H9 (cell line): ENCODE data around the gene RAB9A. TPM values are rescaled to one million over a fixed set of nuclear protein-coding genes. Genes with fewer than 3 reads are reported as not detected.
A peak's percentile ranks its signal among the peaks of the same experiment; 100 is the strongest.

Experiments used
- DNase-seq: peaks from one replicate; pipeline ENCODE4 v3.0.0-alpha.2; 2017
- H2AFZ ChIP-seq: one replicate; pipeline ENCODE4 v1.6.1; 2013; ENCODE audit warnings: mild to moderate bottlenecking, low read length, control low read depth, moderate library complexity
- H2AK5ac ChIP-seq: 2 replicates; pipeline ENCODE4 v1.6.1; 2013; ENCODE audit warnings: low read length, control low read depth, mixed read lengths; ENCODE audit not compliant: insufficient read length
- H2BK120ac ChIP-seq: one replicate; pipeline ENCODE4 v1.6.1; 2013; ENCODE audit warnings: low read depth, mild to moderate bottlenecking, low read length, control low read depth, inconsistent platforms; ENCODE audit not compliant: poor library complexity, severe bottlenecking
- H2BK12ac ChIP-seq: 2 replicates; pipeline ENCODE4 v1.6.1; 2013; ENCODE audit warnings: low read length, control low read depth, mixed read lengths, low read depth; ENCODE audit not compliant: insufficient read length
- H2BK15ac ChIP-seq: 2 replicates; pipeline ENCODE4 v1.6.1; 2013; ENCODE audit warnings: low read depth, low read length, control low read depth
- H2BK20ac ChIP-seq: one replicate; pipeline ENCODE4 v1.6.1; 2013; ENCODE audit warnings: low read depth, mild to moderate bottlenecking, low read length, control low read depth, inconsistent platforms; ENCODE audit not compliant: poor library complexity, severe bottlenecking
- H2BK5ac ChIP-seq: 2 replicates; pipeline ENCODE4 v1.6.1; 2013; ENCODE audit warnings: low read length, control low read depth, mixed read lengths; ENCODE audit not compliant: insufficient read length
- H3K14ac ChIP-seq: 2 replicates; pipeline ENCODE4 v1.6.1; 2013; ENCODE audit warnings: low read length, control low read depth; ENCODE audit not compliant: insufficient read depth
- H3K18ac ChIP-seq: 2 replicates; pipeline ENCODE4 v1.6.1; 2013; ENCODE audit warnings: low read depth, mild to moderate bottlenecking, mixed read lengths, low read length, control low read depth; ENCODE audit not compliant: insufficient read length
- H3K23ac ChIP-seq: 2 replicates; pipeline ENCODE4 v1.6.1; 2013; ENCODE audit warnings: low read length, control low read depth, mixed read lengths, low read depth; ENCODE audit not compliant: insufficient read length
- H3K23me2 ChIP-seq: 2 replicates; pipeline ENCODE4 v1.6.1; 2013; ENCODE audit warnings: low read depth, mild to moderate bottlenecking, mixed read lengths, low read length, control low read depth; ENCODE audit not compliant: insufficient read length, poor library complexity, severe bottlenecking
- H3K27ac ChIP-seq: 2 replicates; pipeline ENCODE4 v1.5.1; 2013; ENCODE audit warnings: low read length, control low read depth, mixed read lengths, low read depth; ENCODE audit not compliant: insufficient read length
- H3K27me3 ChIP-seq: 2 replicates; pipeline ENCODE4 v1.6.1; 2013; ENCODE audit warnings: low read length, control low read depth, inconsistent platforms; ENCODE audit not compliant: insufficient read depth
- H3K4ac ChIP-seq: 2 replicates; pipeline ENCODE4 v1.6.1; 2013; ENCODE audit warnings: low read depth, mild to moderate bottlenecking, control low read depth, inconsistent platforms, low read length, moderate library complexity
- H3K4me1 ChIP-seq: 2 replicates; pipeline ENCODE4 v1.6.1; 2013; ENCODE audit warnings: low read length, control low read depth, inconsistent platforms; ENCODE audit not compliant: insufficient read depth
- H3K4me2 ChIP-seq: 2 replicates; pipeline ENCODE4 v1.6.1; 2013; ENCODE audit warnings: low read length, control low read depth, mixed read lengths; ENCODE audit not compliant: insufficient read length, insufficient read depth
- H3K56ac ChIP-seq: 2 replicates; pipeline ENCODE4 v1.6.1; 2013; ENCODE audit warnings: low read depth, mild to moderate bottlenecking, mixed read lengths, low read length, control low read depth; ENCODE audit not compliant: insufficient read length
- H3K79me1 ChIP-seq: 2 replicates; pipeline ENCODE4 v1.6.1; 2013; ENCODE audit warnings: low read depth, mild to moderate bottlenecking, moderate library complexity, low read length, control low read depth, inconsistent platforms; ENCODE audit not compliant: insufficient read depth, poor library complexity, severe bottlenecking
- H3K79me2 ChIP-seq: 2 replicates; pipeline ENCODE4 v1.6.1; 2013; ENCODE audit warnings: low read length, control low read depth, inconsistent platforms; ENCODE audit not compliant: insufficient read depth
- H3K9ac ChIP-seq: 2 replicates; pipeline ENCODE4 v1.6.1; 2013; ENCODE audit warnings: low read length, control low read depth, mixed read lengths; ENCODE audit not compliant: insufficient read length; ENCODE audit errors: extremely low read depth
- H3K9me3 ChIP-seq: one replicate; pipeline ENCODE4 v1.6.1; 2013; ENCODE audit warnings: low read depth, low read length, inconsistent platforms; ENCODE audit not compliant: control insufficient read depth
- H3T11ph ChIP-seq: one replicate; pipeline ENCODE4 v1.6.1; 2013; ENCODE audit warnings: mild to moderate bottlenecking, low read length, control low read depth, inconsistent platforms
- H4K20me1 ChIP-seq: one replicate; pipeline ENCODE4 v1.6.1; 2013; ENCODE audit not compliant: control insufficient read depth, insufficient read length, insufficient read depth
- H4K5ac ChIP-seq: 2 replicates; pipeline ENCODE4 v1.6.1; 2013; ENCODE audit warnings: low read depth, mild to moderate bottlenecking, mixed read lengths, low read length, control low read depth; ENCODE audit not compliant: insufficient read length
- H4K8ac ChIP-seq: replicated peaks from 2 replicates; pipeline ENCODE4 v1.6.1; 2013; ENCODE audit warnings: low read length, control low read depth, mixed read lengths, low read depth; ENCODE audit not compliant: insufficient read length
- H4K91ac ChIP-seq: 2 replicates; pipeline ENCODE4 v1.6.1; 2013; ENCODE audit warnings: low read depth, mild to moderate bottlenecking, moderate library complexity, mixed read lengths, low read length, control low read depth; ENCODE audit not compliant: insufficient read length
- H3K27ac Mint-ChIP-seq, 3 experiments: 2 replicates in 2 of 3; 3 replicates in 1 of 3; pipeline ENCODE4 v1.8.0; 2020 to 2021; ENCODE audit warnings: mixed read lengths in 3 of 3, mild to moderate bottlenecking in 1 of 3, moderate library complexity in 1 of 3
- H3K27me3 Mint-ChIP-seq: 2 replicates; pipeline ENCODE4 v1.8.0; 2021; ENCODE audit warnings: low read depth, mild to moderate bottlenecking, moderate library complexity, mixed read lengths
- H3K36me3 Mint-ChIP-seq, 3 experiments: 2 replicates in 2 of 3; 3 replicates in 1 of 3; pipeline ENCODE4 v1.8.0; 2020 to 2021; ENCODE audit warnings: low read depth in 3 of 3, mixed read lengths in 3 of 3; ENCODE audit not compliant: insufficient read depth in 1 of 3
- H3K4me1 Mint-ChIP-seq, 2 experiments: 2 replicates each; pipeline ENCODE4 v1.8.0; 2020; ENCODE audit warnings: mixed read lengths in 2 of 2
- H3K4me3 Mint-ChIP-seq, 2 experiments: 2 replicates in 1 of 2; 3 replicates in 1 of 2; pipeline ENCODE4 v1.8.0; 2020 to 2021; ENCODE audit warnings: mild to moderate bottlenecking in 2 of 2, mixed read lengths in 2 of 2, moderate library complexity in 1 of 2
- H3K9me3 Mint-ChIP-seq, 2 experiments: 2 replicates in 1 of 2; 3 replicates in 1 of 2; pipeline ENCODE4 v1.8.0; 2020; ENCODE audit warnings: mild to moderate bottlenecking in 2 of 2, mixed read lengths in 2 of 2, moderate library complexity in 1 of 2
- WGBS: extraction: QIAGEN DNeasy Blood & Tissue Kit; methylation state at CpG from one replicate; pipeline ENCODE4 v1.1.7; 2013; ENCODE audit warnings: missing lambda C conversion rate, low lambda C conversion rate, mixed read lengths; ENCODE audit not compliant: insufficient read length; ENCODE audit errors: extremely low coverage; 5-methylcytosine and 5-hydroxymethylcytosine counted together
- total RNA-seq: library from RNA; stranded (reverse); gene quantifications from 2 replicates; pipeline ENCODE4 v1.2.1, GENCODE V29; 2021
- TF ChIP-seq, protein P1 (sequence below): fragments of 200-600 bp; sonication (generic); conservative IDR thresholded peaks from 3 replicates; pipeline ENCODE4 v1.8.0; 2021; ENCODE audit warnings: antibody characterized with exemption, mild to moderate bottlenecking

The RAB9A gene
- total RNA-seq, 1 experiment from 2014 or later = 21.3 TPM

DNA sequence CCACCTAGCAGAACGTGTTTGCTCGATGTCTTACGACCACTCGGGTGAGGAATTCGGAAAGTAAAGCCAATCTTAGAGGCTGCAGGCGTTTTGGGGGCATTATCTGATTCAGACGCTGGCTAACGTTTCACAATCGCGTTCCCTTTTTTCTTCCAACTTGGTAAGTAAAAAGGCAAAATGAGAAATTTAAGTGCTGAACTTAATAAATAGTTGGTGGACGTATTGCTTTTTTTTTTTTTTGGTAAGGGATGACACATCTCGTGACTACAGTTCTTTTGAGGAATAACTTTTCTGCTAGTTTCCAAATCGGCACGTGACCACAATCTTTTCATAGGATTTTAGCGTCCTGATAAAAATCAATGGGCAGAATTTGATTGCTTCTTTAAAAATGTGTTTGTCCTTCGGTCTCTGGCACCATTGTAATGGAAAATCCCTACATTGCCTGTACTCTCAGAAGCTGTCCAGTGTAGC, 848 bp downstream of the RAB9A start:
- Histone ChIP-seq H4K8ac (no peak overlapping the region), H4K91ac (no peak overlapping the region), H3K9ac (peak overlapping the region; percentile 83), H2BK5ac (no peak overlapping the region), H2BK12ac (no peak overlapping the region), H3K4me1 (peaks cover 11% of the 10 kb centered on the region; the same call in 1 of the 2 replicates), H3K27ac (no peak overlapping the region), H2BK20ac (no peak overlapping the region), H3K4me2 (peak overlapping the region; percentile 74), H2BK120ac (no peak overlapping the region), H3K9me3 (no peaks in the 10 kb centered on the region), H3K56ac (no peak overlapping the region), H3K4ac (no peak overlapping the region), H3K79me1 (no peaks in the 10 kb centered on the region), H2AK5ac (no peak overlapping the region), H3T11ph (no peak overlapping the region), H3K23me2 (peaks cover 6% of the 10 kb centered on the region), H2AFZ (no peak overlapping the region), H4K5ac (no peak overlapping the region), H3K14ac (no peak overlapping the region), H3K27me3 (no peaks in the 10 kb centered on the region; the same call in 1 of the 2 replicates), H3K23ac (no peak overlapping the region), H3K79me2 (peaks cover 33% of the 10 kb centered on the region; the same call in 1 of the 2 replicates), H2BK15ac (no peak overlapping the region), H3K18ac (no peak overlapping the region), H4K20me1 (no peaks in the 10 kb centered on the region)
- H3K27ac Mint-ChIP-seq = peak overlapping the region in 2 of 3 experiments; percentile 70 to 74; a peak in 4 of 7 replicates
- TF ChIP-seq, protein P1, sequence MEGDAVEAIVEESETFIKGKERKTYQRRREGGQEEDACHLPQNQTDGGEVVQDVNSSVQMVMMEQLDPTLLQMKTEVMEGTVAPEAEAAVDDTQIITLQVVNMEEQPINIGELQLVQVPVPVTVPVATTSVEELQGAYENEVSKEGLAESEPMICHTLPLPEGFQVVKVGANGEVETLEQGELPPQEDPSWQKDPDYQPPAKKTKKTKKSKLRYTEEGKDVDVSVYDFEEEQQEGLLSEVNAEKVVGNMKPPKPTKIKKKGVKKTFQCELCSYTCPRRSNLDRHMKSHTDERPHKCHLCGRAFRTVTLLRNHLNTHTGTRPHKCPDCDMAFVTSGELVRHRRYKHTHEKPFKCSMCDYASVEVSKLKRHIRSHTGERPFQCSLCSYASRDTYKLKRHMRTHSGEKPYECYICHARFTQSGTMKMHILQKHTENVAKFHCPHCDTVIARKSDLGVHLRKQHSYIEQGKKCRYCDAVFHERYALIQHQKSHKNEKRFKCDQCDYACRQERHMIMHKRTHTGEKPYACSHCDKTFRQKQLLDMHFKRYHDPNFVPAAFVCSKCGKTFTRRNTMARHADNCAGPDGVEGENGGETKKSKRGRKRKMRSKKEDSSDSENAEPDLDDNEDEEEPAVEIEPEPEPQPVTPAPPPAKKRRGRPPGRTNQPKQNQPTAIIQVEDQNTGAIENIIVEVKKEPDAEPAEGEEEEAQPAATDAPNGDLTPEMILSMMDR = no peak
- peaks cover 21 to 41% of the 10 kb centered on the region in 2 experiments for H3K9me3 Mint-ChIP-seq
- peak overlapping the region; percentile 86 to 89 for H3K4me3 Mint-ChIP-seq
- peaks cover 26 to 28% of the 10 kb centered on the region in 2 experiments for H3K4me1 Mint-ChIP-seq
- H3K27me3 Mint-ChIP-seq = peaks cover 11% of the 10 kb centered on the region
- no CpG with 5 or more reads among the region's 16 CpGs for WGBS
- peaks cover 0 to 4% (median 0%) of the 10 kb centered on the region in 3 experiments; a peak in 2 of 7 replicates for H3K36me3 Mint-ChIP-seq
- DNase-seq = no peak
